Upper lobe of left lung (tissue), 4 donors: Measurements from ENCODE around the gene CAMK1D.

Source experiments
- EP300 ChIP-seq, 4 donors: sonication (generic); formaldehyde crosslinking; IDR thresholded peaks; one replicate each; pipeline ENCODE4 v1.5.1; 2017; ENCODE audit warnings: antibody characterized with exemption in 4 of 4, control low read depth in 2 of 4
- POLR2A ChIP-seq, 4 donors: fragments of 450-650 bp; IDR thresholded peaks; one replicate each; pipeline ENCODE4 v1.5.1; 2016 to 2017; ENCODE audit warnings: antibody characterized with exemption in 4 of 4, mild to moderate bottlenecking in 2 of 4
- POLR2AphosphoS5 ChIP-seq, 2 donors: sonication (generic); formaldehyde crosslinking; IDR thresholded peaks; one replicate each; pipeline ENCODE4 v1.5.1; 2017; ENCODE audit warnings: antibody characterized with exemption in 2 of 2
- TF ChIP-seq, protein P1 (sequence below), 6 experiments: fragments of 450-650 bp in 4 of 6; fragments of 200-600 bp in 2 of 6; sonication (generic) in 2 of 6; IDR thresholded peaks; one replicate each; pipeline ENCODE4 v1.5.1; 2016 to 2019; ENCODE audit warnings: antibody characterized with exemption in 6 of 6

GRCh38 chr10:12504176-12504575 is 154.8 kb downstream of the CAMK1D start:
- TF ChIP-seq, protein P1, sequence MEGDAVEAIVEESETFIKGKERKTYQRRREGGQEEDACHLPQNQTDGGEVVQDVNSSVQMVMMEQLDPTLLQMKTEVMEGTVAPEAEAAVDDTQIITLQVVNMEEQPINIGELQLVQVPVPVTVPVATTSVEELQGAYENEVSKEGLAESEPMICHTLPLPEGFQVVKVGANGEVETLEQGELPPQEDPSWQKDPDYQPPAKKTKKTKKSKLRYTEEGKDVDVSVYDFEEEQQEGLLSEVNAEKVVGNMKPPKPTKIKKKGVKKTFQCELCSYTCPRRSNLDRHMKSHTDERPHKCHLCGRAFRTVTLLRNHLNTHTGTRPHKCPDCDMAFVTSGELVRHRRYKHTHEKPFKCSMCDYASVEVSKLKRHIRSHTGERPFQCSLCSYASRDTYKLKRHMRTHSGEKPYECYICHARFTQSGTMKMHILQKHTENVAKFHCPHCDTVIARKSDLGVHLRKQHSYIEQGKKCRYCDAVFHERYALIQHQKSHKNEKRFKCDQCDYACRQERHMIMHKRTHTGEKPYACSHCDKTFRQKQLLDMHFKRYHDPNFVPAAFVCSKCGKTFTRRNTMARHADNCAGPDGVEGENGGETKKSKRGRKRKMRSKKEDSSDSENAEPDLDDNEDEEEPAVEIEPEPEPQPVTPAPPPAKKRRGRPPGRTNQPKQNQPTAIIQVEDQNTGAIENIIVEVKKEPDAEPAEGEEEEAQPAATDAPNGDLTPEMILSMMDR (IDR thresholded peaks at IDR 0.05): no peak
- no peak for TF ChIP-seq POLR2AphosphoS5 (IDR thresholded peaks at IDR 0.05)
- TF ChIP-seq POLR2A (IDR thresholded peaks at IDR 0.05): no peak
- TF ChIP-seq EP300 (IDR thresholded peaks at IDR 0.05): no peak
